ENCODE results near the gene CCDC83. TPM values are rescaled to one million over a fixed set of nuclear protein-coding genes. Genes with fewer than 3 reads are reported as not detected.
"Not testable (repeated sequence)": the region's sequence is repeated elsewhere in the genome, so short reads cannot be mapped to it uniquely, and the experiment has no call there.

CCDC83 gene
- polyA plus RNA-seq, 3 donors, result not detected

GRCh38 chr11:85951428-85952107, 96.4 kb downstream of the CCDC83 start:
- H2AFZ ChIP-seq (ENCODE audit: insufficient read depth, low read depth, low read length, poor library complexity, severe bottlenecking), result no peak overlapping the region
- no peaks in the 10 kb centered on the region for H3K79me2 ChIP-seq (ENCODE audit: insufficient read depth, low read length)
- WGBS (ENCODE audit: insufficient coverage), result no CpG with 5 or more reads among the region's 3 CpGs
- intact Hi-C loops (cut with micrococcal nuclease), result no loop called here
- peaks cover 16 to 27% of the 10 kb centered on the region in 2 donors for H3K36me3 ChIP-seq (replicated peaks in 1 of 2; ENCODE audit: control insufficient read depth in 1 of 2, insufficient read depth in 2 of 2, low read length in 2 of 2)
- H3K4me3 ChIP-seq (replicated peaks in 1 of 3; ENCODE audit: low read depth in 2 of 3, low read length in 3 of 3), result no peak overlapping the region
- peaks cover 52% of the 10 kb centered on the region for H3K4me1 Mint-ChIP-seq
- peaks cover 0 to 2% (median 0%) of the 10 kb centered on the region in 3 donors for H3K27me3 Mint-ChIP-seq (ENCODE audit: low read depth in 3 of 3)
- no peaks in the 10 kb centered on the region for H3K9me3 ChIP-seq (replicated peaks in 1 of 2; ENCODE audit: control insufficient read depth in 1 of 2, insufficient read depth in 1 of 2, low read length in 2 of 2)
- H3K27me3 ChIP-seq (ENCODE audit: control insufficient read depth in 2 of 2, insufficient read depth in 2 of 2, low read length in 2 of 2), result no peaks in the 10 kb centered on the region
- no peak overlapping the region for H3K9ac ChIP-seq (ENCODE audit: insufficient read depth, low read length, poor library complexity, severe bottlenecking)
- no peak overlapping the region for H3K27ac ChIP-seq (ENCODE audit: low read depth in 1 of 2, low read length in 2 of 2)
- peaks cover 48% of the 10 kb centered on the region for H4K20me1 ChIP-seq (ENCODE audit: insufficient read depth, low read length)
- TF ChIP-seq CTCF (IDR thresholded peaks at IDR 0.05), result no peak
- H3K27ac Mint-ChIP-seq, result no peak overlapping the region
- H3K4me3 Mint-ChIP-seq, result no peak overlapping the region
- peaks cover 18 to 37% of the 10 kb centered on the region in 2 donors for H3K36me3 Mint-ChIP-seq
- peaks cover 0 to 9% (median 5%) of the 10 kb centered on the region in 7 donors for H3K9me3 Mint-ChIP-seq
- DNase-seq, result no peak
- H3K4me2 ChIP-seq (replicated peaks; ENCODE audit: extremely low read depth, low read length, poor library complexity, severe bottlenecking), result no peak overlapping the region
- H3K4me1 ChIP-seq (ENCODE audit: control insufficient read depth in 1 of 2, insufficient read depth in 2 of 2, low read length in 2 of 2), result peaks cover 27 to 40% of the 10 kb centered on the region in 2 donors

GRCh38 chr11:85952108-85952485, 96.9 kb downstream of the CCDC83 start:
- H3K27ac ChIP-seq (ENCODE audit: low read depth in 1 of 2, low read length in 2 of 2); H3K4me2 ChIP-seq (replicated peaks; ENCODE audit: extremely low read depth, low read length, poor library complexity, severe bottlenecking); H3K9ac ChIP-seq (ENCODE audit: insufficient read depth, low read length, poor library complexity, severe bottlenecking); H3K79me2 ChIP-seq (ENCODE audit: insufficient read depth, low read length); H3K27ac Mint-ChIP-seq; H3K27me3 ChIP-seq (ENCODE audit: control insufficient read depth in 2 of 2, insufficient read depth in 2 of 2, low read length in 2 of 2); H3K9me3 ChIP-seq (replicated peaks in 1 of 2; ENCODE audit: control insufficient read depth in 1 of 2, insufficient read depth in 1 of 2, low read length in 2 of 2); intact Hi-C loops (cut with micrococcal nuclease); H3K9me3 Mint-ChIP-seq; H3K27me3 Mint-ChIP-seq (ENCODE audit: low read depth in 3 of 3); H2AFZ ChIP-seq (ENCODE audit: insufficient read depth, low read depth, low read length, poor library complexity, severe bottlenecking); H3K4me3 ChIP-seq (replicated peaks in 1 of 3; ENCODE audit: low read depth in 2 of 3, low read length in 3 of 3); DNase-seq; H3K4me3 Mint-ChIP-seq: not testable (repeated sequence)
- no CpG with 5 or more reads among the region's 7 CpGs for WGBS (ENCODE audit: insufficient coverage)
- Histone ChIP-seq H3K4me1 (ENCODE audit: control insufficient read depth in 1 of 2, insufficient read depth in 2 of 2, low read length in 2 of 2) (peaks cover 22 to 34% of the 10 kb centered on the region in 2 donors), H3K36me3 (replicated peaks in 1 of 2; ENCODE audit: control insufficient read depth in 1 of 2, insufficient read depth in 2 of 2, low read length in 2 of 2) (peaks cover 21 to 32% of the 10 kb centered on the region in 2 donors), H4K20me1 (ENCODE audit: insufficient read depth, low read length) (peaks cover 54% of the 10 kb centered on the region)
- peaks cover 23 to 42% of the 10 kb centered on the region in 2 donors for H3K36me3 Mint-ChIP-seq
- H3K4me1 Mint-ChIP-seq, result peaks cover 47% of the 10 kb centered on the region
